GM12865 (cell line): ENCODE measurements around the gene FMO1.
"Not testable (repeated sequence)": the region's sequence is repeated elsewhere in the genome, so short reads cannot be mapped to it uniquely, and the experiment has no call there.

Source experiments
- DNase-seq: peaks from one replicate; pipeline ENCODE4 v3.0.0; 2010; ENCODE audit warnings: low read depth
- H3K4me3 ChIP-seq: 2 replicates; pipeline ENCODE4 v1.5.1; 2011; ENCODE audit warnings: mild to moderate bottlenecking, low read depth, low read length, control low read depth
- TF ChIP-seq, protein P1 (sequence below): IDR thresholded peaks from 2 replicates; pipeline ENCODE4 v1.5.1; 2011; ENCODE audit warnings: low read length, control low read depth, low read depth, inconsistent platforms; ENCODE audit not compliant: insufficient read depth; ENCODE audit errors: missing control alignments

The FMO1 gene

GRCh38 chr1:171220081-171220420, 28.2 kb upstream of the FMO1 start:
- TF ChIP-seq, protein P1, sequence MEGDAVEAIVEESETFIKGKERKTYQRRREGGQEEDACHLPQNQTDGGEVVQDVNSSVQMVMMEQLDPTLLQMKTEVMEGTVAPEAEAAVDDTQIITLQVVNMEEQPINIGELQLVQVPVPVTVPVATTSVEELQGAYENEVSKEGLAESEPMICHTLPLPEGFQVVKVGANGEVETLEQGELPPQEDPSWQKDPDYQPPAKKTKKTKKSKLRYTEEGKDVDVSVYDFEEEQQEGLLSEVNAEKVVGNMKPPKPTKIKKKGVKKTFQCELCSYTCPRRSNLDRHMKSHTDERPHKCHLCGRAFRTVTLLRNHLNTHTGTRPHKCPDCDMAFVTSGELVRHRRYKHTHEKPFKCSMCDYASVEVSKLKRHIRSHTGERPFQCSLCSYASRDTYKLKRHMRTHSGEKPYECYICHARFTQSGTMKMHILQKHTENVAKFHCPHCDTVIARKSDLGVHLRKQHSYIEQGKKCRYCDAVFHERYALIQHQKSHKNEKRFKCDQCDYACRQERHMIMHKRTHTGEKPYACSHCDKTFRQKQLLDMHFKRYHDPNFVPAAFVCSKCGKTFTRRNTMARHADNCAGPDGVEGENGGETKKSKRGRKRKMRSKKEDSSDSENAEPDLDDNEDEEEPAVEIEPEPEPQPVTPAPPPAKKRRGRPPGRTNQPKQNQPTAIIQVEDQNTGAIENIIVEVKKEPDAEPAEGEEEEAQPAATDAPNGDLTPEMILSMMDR: no peak
- H3K4me3 ChIP-seq: no peak overlapping the region
- no peak for DNase-seq

DNA sequence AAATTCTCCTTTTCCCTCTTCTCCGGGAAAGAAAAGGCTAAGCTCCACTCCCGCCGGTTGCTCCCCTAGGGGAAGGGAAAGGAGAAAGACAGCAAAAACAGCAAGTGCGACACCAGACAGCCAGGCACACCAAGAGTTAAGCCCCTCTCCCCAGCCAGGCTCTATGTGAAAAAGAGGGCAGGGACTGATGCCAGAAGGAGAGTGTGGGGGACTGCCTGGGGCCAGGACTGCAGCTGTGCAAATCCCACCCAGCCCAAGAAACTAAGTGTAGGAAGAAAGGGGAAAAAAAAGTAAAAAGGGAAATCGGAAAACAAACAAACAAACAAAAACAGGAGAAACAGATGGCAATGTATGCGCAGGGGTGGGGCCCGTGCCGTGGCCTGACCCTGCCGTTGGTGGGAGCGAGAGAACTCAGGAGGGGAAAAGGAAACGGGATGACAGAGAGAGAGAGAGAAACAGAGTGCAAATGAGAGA, 27.7 kb upstream of the FMO1 start:
- H3K4me3 ChIP-seq: no peak overlapping the region
- TF ChIP-seq, protein P1: no peak
- no peak for DNase-seq

- no peak for DNase-seq
- H3K4me3 ChIP-seq: no peak overlapping the region
- TF ChIP-seq, protein P1: no peak
Measured at GRCh38 chr1:171221665-171222591, 26.4 kb upstream of the FMO1 start.

- no peak for DNase-seq
- TF ChIP-seq, protein P1: no peak
- H3K4me3 ChIP-seq: no peak overlapping the region
Measured at GRCh38 chr1:171222936-171223335, 25.4 kb upstream of the FMO1 start.

DNA sequence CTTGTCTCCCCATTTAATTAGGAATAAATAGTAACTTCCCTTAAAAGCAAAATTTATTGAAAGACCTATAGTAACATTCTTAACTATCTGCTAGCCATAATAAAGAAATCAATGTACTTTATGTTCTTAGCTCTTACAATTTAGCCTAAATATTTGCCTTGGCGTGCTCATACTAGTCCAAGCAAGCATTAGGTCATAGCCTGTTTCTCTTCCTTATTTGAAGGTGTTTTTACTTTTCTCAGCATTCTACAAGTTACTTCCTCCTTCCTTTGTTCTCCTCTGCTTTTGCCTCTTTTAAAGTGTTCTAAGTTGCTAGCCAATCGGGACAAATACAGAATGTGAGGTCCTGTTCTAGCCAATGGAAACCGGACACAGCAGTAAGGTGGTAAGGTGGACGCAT, 24.0 kb upstream of the FMO1 start:
- H3K4me3 ChIP-seq, DNase-seq: not testable (repeated sequence)

GRCh38 chr1:171226747-171227370, 21.4 kb upstream of the FMO1 start:
- TF ChIP-seq, protein P1: peak; percentile 73
- peak; percentile 73 for DNase-seq
- H3K4me3 ChIP-seq: no peak overlapping the region

GRCh38 chr1:171231326-171231725, 17.0 kb upstream of the FMO1 start:
- no peak for DNase-seq
- no peak overlapping the region for H3K4me3 ChIP-seq
- TF ChIP-seq, protein P1: no peak
